Stimulated activated effector memory CD8-positive, alpha-beta T cell treated with anti-CD3 and anti-CD28 coated beads, Interleukin-12 subunit alpha, Interleukin-12 subunit beta, amount 100 ng/mL, for 72 hours (primary cell): ENCODE results near the gene SEC14L6.
"Not testable (repeated sequence)": the region's sequence is repeated elsewhere in the genome, so short reads cannot be mapped to it uniquely, and the experiment has no call there.

Experiments used
- ATAC-seq: fragments of 150-1000 bp; cut with Tn5 transposase; 2 replicates; pipeline ENCODE4 v1.10.0; 2021
- DNase-seq, 2 donors: peaks; one replicate each; pipeline ENCODE4 v3.0.0; 2021 to 2022; ENCODE audit warnings: low spot score in 2 of 2
- H3K27ac Mint-ChIP-seq: one replicate; pipeline ENCODE4 v1.8.0; 2022; ENCODE audit warnings: mild to moderate bottlenecking, mixed read lengths
- H3K36me3 Mint-ChIP-seq: one replicate; pipeline ENCODE4 v1.8.0; 2022; ENCODE audit warnings: mild to moderate bottlenecking, mixed read lengths
- H3K4me1 Mint-ChIP-seq: one replicate; pipeline ENCODE4 v1.8.0; 2022; ENCODE audit warnings: mixed read lengths
- H3K4me3 Mint-ChIP-seq: one replicate; pipeline ENCODE4 v1.8.0; 2022; ENCODE audit warnings: mild to moderate bottlenecking, mixed read lengths
- H3K9me3 Mint-ChIP-seq: one replicate; pipeline ENCODE4 v1.8.0; 2022; ENCODE audit warnings: mixed read lengths

SEC14L6 gene

DNA sequence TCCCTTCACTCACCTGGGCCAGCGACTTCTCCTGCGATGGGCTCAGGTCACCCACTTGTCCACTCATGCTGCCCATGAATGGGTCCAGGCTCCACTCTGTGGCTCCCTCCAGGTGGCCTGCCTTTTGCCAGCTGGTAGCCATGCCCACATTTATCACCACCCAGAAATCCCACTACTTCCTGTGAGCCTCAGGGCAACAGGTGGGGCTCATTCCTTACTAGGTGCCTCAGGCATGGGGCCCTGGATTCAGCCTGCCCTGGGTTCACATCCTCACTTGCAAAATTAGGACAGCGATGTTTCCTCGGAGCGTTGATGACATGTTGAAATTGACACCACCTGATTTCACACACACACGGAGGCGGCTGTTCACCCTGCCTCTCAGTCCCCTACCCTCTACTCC, at the start of gene SEC14L6:
Gene SEC14L6, minus strand, starts transcription at position 126 of the 400 bp plus-strand sequence. Its CDS starts 59 bp downstream, at position 67.
- H3K9me3 Mint-ChIP-seq, result no peaks in the 10 kb centered on the region
- ATAC-seq (no peak), DNase-seq (no peak)
- H3K4me1 Mint-ChIP-seq, result no peaks in the 10 kb centered on the region
- no peak within 1 kb of the TSS for H3K27ac Mint-ChIP-seq
- no peaks in the 10 kb centered on the region for H3K36me3 Mint-ChIP-seq
- no peak within 1 kb of the TSS for H3K4me3 Mint-ChIP-seq

DNA sequence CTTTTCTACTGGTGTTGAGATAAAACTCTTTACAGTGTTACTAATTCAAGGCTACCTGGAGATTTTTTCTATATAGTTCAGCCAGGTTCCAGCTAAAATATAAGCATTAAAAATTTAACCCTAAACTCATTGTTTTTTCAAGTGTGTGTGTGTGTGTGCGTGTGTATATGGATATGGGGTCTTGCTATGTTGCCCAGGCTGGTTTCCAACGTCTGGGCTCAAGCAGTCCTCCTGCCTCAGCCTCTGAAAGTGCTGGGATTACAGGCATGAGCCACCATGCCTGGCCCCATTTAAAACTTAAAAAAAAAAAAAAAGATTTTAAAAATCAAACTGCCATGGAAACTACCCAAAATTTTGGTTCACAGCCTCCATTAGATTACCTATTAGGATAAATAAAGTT, 49.7 kb upstream of the SEC14L6 start:
- DNase-seq, result no peak
- no peaks in the 10 kb centered on the region for H3K9me3 Mint-ChIP-seq
- no peak overlapping the region for H3K27ac Mint-ChIP-seq
- no peaks in the 10 kb centered on the region for H3K4me1 Mint-ChIP-seq
- no peaks in the 10 kb centered on the region for H3K36me3 Mint-ChIP-seq
- no peak for ATAC-seq
- H3K4me3 Mint-ChIP-seq, result no peak overlapping the region

DNA sequence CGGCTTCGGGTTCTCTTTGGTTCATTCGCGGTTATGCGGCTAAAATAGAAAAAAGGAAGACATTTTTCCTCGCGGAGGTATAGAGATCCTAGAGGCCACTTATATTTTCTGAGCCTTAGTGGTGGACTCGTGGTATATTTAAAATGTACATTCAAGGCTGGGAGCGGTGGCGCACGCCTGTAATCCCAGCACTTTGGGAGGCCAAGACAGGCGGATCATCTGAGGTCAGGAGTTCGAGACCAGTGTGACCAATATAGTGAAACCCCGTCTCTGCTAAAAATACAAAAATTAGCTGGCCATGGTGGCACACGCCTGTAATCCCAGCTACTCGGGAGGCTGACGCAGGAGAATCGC, 45.8 kb upstream of the SEC14L6 start:
- H3K9me3 Mint-ChIP-seq, DNase-seq, H3K4me1 Mint-ChIP-seq, H3K4me3 Mint-ChIP-seq, ATAC-seq, H3K27ac Mint-ChIP-seq: not testable (repeated sequence)
- H3K36me3 Mint-ChIP-seq, result peaks cover 26% of the 10 kb centered on the region

DNA sequence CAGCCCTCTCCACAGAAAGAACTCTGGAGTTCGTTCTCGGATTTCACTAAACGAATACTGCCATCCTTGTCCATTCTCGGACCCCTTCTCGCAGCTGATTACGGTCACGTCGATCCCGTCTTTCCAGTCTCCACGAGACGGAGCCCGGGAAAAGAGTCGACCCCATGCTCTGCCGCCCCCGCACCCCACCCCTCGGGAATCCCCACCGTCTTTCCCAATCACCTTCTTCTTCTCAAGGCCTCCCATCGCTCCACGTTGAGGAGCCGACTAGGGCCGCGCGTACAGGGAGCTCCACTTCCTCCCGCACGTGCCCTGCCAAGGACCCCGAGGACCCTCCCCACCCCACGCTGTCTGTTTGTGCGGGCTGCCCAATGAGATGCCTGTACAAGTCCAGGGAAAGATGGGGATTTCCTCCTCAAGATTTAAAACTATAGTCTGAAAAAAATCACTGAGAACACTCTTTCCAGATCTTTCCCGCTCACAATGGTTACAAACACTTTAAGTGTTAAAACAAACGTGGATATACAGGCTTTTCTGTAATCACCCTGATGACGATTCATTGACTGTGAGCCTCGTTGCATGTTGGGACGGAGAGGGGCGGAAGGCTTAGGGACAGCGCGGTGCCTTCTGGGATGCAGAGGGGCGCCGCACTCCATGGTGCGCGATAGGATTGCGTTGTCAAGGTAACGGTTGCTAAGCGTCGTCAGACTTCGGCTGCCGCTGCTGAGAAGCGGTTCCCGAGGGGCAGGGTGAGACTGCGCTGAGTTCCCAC, 45.2 kb upstream of the SEC14L6 start, which contains the start of gene PES1:
Gene PES1, minus strand, starts transcription at position 323 of the 772 bp plus-strand sequence. Its CDS starts 77 bp downstream, at position 246.
- no peaks in the 10 kb centered on the region for H3K4me1 Mint-ChIP-seq
- peaks cover 32% of the 10 kb centered on the region for H3K36me3 Mint-ChIP-seq
- H3K27ac Mint-ChIP-seq, result no peak within 1 kb of the TSS
- no peaks in the 10 kb centered on the region for H3K9me3 Mint-ChIP-seq
- ATAC-seq (peak; percentile 100), DNase-seq (peak; percentile 80 to 94)
- H3K4me3 Mint-ChIP-seq, result no peak within 1 kb of the TSS

DNA sequence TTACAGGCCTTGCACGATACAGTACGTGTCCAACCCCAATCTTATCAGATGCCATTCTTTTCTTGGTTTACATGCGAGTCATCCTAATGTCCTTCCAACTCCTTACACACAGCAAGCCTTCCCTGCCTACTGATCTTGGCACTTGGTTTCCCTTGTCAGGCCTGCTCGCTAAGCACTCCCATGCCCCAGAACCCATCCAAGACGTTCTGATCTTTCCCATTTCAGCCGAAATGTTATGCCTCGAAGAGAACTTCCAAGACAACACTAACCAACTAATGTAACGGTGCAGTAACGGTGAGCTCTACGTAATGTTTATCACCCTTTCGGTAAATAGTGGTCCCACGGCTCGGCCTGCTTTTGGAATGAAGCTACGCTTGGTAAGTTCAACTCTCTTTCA, 44.6 kb upstream of the SEC14L6 start:
- H3K4me1 Mint-ChIP-seq, result no peaks in the 10 kb centered on the region
- no peak for ATAC-seq
- no peaks in the 10 kb centered on the region for H3K9me3 Mint-ChIP-seq
- DNase-seq, result no peak
- no peak overlapping the region for H3K4me3 Mint-ChIP-seq
- H3K27ac Mint-ChIP-seq, result no peak overlapping the region
- H3K36me3 Mint-ChIP-seq, result peaks cover 38% of the 10 kb centered on the region

DNA sequence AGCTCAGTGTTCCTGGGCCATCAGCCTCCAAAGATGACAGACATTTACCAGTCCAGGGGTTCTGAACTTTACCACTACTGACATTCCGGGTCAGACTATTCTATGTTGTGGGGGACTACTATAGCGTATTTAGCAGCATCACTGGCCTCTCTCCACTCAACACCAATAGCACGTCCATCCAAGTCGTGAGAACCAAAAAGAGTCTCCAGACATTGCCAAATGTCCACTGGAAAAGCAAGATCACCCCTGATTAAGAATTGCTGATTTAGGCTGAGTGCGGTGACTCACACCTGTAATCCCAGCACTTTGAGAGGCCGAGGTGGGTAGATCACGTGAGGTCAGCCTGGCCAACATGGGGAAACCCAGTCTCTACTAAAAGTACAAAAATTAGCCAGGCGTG, 39.9 kb upstream of the SEC14L6 start:
- no peak overlapping the region for H3K27ac Mint-ChIP-seq
- ATAC-seq, result no peak
- no peaks in the 10 kb centered on the region for H3K9me3 Mint-ChIP-seq
- DNase-seq, result no peak
- H3K4me1 Mint-ChIP-seq, result no peaks in the 10 kb centered on the region
- H3K4me3 Mint-ChIP-seq, result no peak overlapping the region
- H3K36me3 Mint-ChIP-seq, result peaks cover 83% of the 10 kb centered on the region

DNA sequence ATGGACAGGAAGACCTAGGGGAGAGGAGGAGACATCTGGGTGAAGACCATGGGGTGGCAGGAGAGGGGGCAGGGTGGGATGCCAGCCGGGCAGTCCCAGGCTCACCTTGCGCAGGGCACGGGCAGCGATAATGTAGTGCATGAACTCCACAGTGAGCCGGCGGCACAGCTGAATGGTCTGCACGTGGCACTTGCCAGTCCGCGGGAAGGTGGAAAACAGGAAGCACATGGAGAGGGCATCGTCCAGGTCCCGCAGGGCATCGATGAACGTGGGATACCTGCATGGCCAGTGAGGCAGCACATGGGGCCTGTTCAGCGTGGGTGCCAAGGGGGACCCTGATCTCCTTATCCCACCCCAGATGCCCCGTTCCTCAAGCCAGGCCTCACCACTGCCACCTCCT, 37.9 kb upstream of the SEC14L6 start:
- H3K27ac Mint-ChIP-seq, result peak overlapping the region; percentile 40
- peaks cover 98% of the 10 kb centered on the region for H3K36me3 Mint-ChIP-seq
- ATAC-seq, result no peak
- DNase-seq, result no peak
- no peaks in the 10 kb centered on the region for H3K4me1 Mint-ChIP-seq
- no peak overlapping the region for H3K4me3 Mint-ChIP-seq
- no peaks in the 10 kb centered on the region for H3K9me3 Mint-ChIP-seq

DNA sequence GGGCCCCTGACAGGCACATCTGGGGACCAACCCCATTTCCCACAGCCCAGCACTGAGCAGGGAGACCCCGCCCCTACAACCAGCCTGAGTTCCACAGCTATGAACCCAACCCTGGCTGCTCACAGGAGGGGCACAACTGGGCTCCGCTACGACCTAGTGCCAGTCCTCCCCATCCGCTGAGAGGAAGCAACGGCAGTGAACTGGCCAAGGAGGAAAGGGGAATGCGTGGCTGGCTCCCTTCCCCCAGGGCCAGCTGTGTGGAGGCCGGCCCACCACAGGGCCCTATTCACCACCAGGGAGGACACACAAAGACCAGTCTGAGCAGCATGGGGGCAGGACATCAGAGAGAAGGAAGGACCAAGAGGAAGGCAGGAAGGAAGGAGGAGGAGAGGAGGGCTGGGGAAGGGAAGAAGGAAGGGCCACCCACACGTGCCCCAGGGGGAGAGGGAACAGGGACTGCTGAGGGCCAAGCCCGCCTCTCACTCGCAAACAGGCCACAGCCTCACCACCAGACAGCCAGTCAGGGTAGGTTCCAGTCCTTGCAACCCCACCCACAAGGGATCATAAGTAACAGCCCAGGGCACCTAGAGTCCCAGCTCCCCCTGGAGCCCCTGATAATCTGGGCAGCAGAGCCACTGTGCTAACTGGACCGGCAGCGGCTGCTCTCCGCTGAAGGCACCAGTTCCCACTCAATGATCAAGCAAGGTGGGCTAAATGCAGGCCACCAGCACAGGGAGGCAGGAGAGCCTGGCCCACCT, 36.4 kb upstream of the SEC14L6 start:
- H3K36me3 Mint-ChIP-seq, result peaks cover 98% of the 10 kb centered on the region
- DNase-seq (no peak), ATAC-seq (no peak)
- H3K4me1 Mint-ChIP-seq, result peaks cover 7% of the 10 kb centered on the region
- no peaks in the 10 kb centered on the region for H3K9me3 Mint-ChIP-seq
- H3K4me3 Mint-ChIP-seq, result no peak overlapping the region
- no peak overlapping the region for H3K27ac Mint-ChIP-seq

DNA sequence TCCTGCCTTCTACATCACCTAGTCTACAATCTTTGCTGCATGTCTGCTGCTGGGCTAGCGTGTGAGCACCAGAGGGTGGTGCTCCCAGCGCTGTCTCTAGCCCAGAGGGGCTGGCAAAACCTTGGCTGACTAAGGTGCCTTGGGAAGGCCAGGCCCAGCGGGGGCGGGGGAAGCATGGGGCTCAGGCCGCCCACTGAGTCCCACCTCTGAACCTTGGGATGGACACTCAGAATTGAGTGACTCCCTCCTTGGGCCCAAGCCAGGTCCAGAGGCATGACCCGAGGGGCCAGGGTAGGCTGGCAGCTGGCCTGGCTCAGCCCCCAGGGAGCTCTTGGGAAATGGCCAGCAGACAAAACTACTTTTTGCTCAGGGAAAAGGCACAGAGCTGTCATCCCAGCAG, 35.5 kb upstream of the SEC14L6 start:
- DNase-seq, result no peak
- H3K4me3 Mint-ChIP-seq, result no peak overlapping the region
- H3K27ac Mint-ChIP-seq, result no peak overlapping the region
- H3K9me3 Mint-ChIP-seq, result no peaks in the 10 kb centered on the region
- H3K36me3 Mint-ChIP-seq, result peaks cover 98% of the 10 kb centered on the region
- ATAC-seq, result no peak
- H3K4me1 Mint-ChIP-seq, result peaks cover 7% of the 10 kb centered on the region

DNA sequence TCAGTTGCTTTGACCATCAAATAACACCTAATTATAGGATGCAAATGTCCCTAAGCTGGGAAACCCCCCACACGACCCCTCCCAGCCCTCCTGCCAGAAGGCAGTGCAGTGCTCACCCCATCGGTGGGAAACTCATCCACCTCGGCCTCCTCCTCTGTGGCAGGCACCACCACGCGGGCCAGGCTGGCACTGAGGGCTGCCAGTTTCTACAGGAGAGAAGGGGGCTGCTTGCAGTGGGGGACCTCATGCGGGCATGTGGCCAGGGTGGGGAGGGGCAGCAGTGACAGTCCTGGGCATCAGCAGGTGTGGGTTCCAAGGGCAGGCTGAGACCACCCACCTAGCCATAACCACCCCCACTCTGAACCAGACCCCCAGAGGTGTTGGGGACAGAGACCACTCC, 34.4 kb upstream of the SEC14L6 start:
- H3K27ac Mint-ChIP-seq, result no peak overlapping the region
- H3K4me1 Mint-ChIP-seq, result peaks cover 7% of the 10 kb centered on the region
- ATAC-seq, result no peak
- H3K36me3 Mint-ChIP-seq, result peaks cover 98% of the 10 kb centered on the region
- H3K9me3 Mint-ChIP-seq, result no peaks in the 10 kb centered on the region
- H3K4me3 Mint-ChIP-seq, result no peak overlapping the region
- no peak for DNase-seq

DNA sequence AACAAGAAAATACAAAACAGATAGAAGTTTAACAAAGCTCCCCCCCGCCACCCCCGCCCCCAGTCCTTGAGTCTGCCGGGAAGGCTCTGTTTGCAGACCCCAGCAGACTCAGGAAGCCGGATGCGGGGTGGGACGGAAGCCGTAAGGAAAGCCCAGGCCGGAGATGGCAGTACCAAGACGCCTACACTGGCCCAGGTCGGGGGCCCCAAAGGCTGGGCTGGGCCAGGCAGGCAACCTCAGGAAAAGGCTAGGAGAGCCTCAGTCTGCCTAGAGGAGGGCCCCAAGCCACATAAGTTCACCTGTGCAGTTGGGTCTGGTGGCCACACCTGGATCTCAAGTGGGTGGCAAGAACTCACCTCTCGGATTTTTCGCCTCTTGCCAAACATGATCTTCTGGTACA, 31.9 kb upstream of the SEC14L6 start:
- Mint-ChIP-seq H3K36me3 (peaks cover 80% of the 10 kb centered on the region), H3K27ac (no peak overlapping the region), H3K4me1 (peaks cover 16% of the 10 kb centered on the region), H3K4me3 (no peak overlapping the region), H3K9me3 (no peaks in the 10 kb centered on the region)
- DNase-seq (no peak), ATAC-seq (no peak)

DNA sequence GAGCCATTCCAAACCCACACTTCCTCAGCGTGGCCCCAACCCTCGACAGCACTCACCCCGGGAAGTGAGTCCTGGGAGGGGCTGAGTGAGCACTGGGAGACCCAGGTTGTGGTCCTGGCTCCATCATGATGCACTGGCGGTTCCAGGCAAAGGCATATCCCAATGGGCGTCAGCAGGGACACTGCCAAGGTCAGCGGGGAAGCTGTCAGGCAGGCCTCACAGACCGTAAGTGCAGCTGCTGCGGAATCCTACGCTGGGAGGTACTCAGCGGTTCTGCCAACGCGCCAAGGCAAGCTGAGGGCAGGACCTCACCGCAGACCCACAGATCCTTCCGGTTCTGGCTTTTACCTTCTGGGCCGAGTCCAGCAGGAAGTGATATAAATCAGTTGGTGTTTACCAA, 29.3 kb upstream of the SEC14L6 start:
- H3K4me1 Mint-ChIP-seq, result peaks cover 16% of the 10 kb centered on the region
- no peak for ATAC-seq

DNA sequence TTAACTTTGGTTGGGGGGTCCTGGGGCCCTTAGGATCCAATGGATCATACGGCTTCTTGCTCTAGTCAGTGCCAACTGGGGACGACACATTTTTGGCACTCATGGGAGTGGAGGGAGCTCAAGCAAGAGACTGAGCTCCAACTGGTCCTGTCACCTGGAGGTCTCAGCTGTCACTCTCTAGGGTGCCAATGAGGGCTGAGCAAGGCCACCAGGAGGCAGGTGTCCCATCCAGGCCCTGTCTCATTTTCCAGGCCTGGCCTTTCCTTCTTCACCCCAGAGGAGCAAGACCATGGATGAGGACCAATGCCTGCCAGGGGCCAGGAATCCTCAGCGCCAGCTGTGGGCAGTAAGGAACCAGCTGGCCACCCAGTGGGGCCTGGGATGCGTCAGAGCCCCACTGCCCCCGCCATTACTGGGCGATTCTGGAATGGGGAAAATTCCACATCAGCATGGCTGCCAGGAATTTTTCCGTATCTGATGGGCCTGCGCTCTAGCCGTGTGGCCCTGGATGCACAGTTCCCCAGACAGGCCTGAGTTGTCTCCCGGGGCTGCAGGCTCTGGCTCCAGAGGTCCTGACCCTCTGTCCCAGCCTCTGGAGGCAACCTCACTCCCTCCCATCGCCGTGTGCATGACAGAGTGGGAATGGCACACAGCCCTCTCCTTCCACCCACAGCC, 28.6 kb upstream of the SEC14L6 start:
- H3K36me3 Mint-ChIP-seq, result peaks cover 49% of the 10 kb centered on the region
- no peak for ATAC-seq
- DNase-seq, result no peak

More for the DNA sequence above, 29.3 kb upstream of the SEC14L6 start:
- Mint-ChIP-seq H3K9me3 (no peaks in the 10 kb centered on the region), H3K4me3 (no peak overlapping the region), H3K36me3 (peaks cover 56% of the 10 kb centered on the region), H3K27ac (peak overlapping the region; percentile 26)
- no peak for DNase-seq

DNA sequence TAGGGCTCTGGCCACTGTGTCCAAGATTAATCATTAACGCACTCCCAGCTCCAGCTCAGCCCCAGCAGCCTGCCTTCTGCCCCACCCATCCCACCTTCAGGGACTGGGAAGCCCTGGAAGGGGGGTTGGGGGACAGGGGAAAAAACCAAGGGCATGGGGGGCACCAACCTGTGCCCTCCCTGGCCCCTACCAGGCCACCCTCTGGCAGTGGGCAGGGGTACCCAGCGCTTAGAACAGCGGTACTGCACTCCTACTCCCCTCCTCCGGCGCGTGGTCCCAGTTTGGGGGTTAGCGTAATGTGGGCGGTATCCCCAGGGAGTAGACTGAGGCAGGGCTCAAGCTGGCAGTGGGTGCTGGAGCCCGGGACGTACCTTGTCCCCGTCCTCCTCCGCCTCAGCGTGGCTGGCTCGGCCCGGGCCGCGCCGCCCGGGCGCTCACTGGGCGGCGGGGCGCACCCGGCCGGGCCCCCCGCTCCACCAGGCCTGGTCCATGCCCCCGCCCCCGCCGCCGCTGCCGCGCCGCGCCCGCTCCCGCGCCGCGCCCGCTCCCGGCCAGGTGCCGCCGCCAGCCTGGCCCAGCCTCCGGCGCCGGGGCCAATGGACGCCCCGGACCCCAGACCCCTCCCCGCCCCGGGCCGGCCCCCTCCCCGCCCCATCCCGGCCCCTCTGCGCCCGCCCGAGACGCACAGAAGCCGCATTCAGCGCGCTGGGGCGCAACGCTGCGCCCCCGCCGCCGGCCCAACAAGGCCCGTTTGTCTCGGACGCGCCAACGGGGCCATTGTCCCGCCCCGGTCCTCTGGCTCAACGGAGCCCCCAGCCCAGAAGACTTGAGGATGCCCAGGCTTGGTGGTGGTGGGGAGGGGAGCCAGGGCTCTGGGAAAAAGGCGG, 27.8 kb upstream of the SEC14L6 start, which contains the start of gene GAL3ST1:
Gene GAL3ST1, minus strand, starts transcription at position 571 of the 887 bp plus-strand sequence. CDS start 17,273 bp downstream, outside the sequence.
- H3K9me3 Mint-ChIP-seq, result no peaks in the 10 kb centered on the region
- ATAC-seq (no peak), DNase-seq (no peak)
- peaks cover 15% of the 10 kb centered on the region for H3K4me1 Mint-ChIP-seq
- H3K27ac Mint-ChIP-seq, result peak within 1 kb of the TSS; percentile 26
- peaks cover 41% of the 10 kb centered on the region for H3K36me3 Mint-ChIP-seq
- H3K4me3 Mint-ChIP-seq, result no peak within 1 kb of the TSS

More for the DNA sequence above, 28.6 kb upstream of the SEC14L6 start:
- Mint-ChIP-seq H3K27ac (peak overlapping the region; percentile 26), H3K4me3 (no peak overlapping the region), H3K9me3 (no peaks in the 10 kb centered on the region), H3K4me1 (peaks cover 16% of the 10 kb centered on the region)
